ENCODE data around the gene SLC39A1.
A peak's percentile ranks its signal among the peaks of the same experiment; 100 is the strongest.

The SLC39A1 gene

DNA sequence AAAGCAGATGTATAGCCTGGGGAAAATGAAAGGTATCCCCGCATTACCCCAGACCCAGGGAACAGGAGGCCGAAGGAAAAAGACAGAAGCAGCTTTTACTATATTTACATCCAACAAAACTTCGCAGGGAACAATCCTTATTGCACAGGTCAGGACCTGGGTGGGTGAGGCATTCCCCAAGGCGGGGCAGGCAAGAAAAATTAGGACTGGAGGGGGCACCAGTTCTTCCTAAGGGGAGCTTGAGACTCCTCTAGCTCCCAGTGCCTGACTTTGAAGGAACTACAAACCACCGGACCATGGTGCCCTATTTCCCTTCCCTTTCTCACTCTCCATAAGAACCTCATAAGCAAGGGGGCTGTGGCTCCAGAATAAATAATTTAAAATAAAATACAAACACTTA lies 33.9 kb downstream of the SLC39A1 start:
- TF ChIP-seq, protein P1, sequence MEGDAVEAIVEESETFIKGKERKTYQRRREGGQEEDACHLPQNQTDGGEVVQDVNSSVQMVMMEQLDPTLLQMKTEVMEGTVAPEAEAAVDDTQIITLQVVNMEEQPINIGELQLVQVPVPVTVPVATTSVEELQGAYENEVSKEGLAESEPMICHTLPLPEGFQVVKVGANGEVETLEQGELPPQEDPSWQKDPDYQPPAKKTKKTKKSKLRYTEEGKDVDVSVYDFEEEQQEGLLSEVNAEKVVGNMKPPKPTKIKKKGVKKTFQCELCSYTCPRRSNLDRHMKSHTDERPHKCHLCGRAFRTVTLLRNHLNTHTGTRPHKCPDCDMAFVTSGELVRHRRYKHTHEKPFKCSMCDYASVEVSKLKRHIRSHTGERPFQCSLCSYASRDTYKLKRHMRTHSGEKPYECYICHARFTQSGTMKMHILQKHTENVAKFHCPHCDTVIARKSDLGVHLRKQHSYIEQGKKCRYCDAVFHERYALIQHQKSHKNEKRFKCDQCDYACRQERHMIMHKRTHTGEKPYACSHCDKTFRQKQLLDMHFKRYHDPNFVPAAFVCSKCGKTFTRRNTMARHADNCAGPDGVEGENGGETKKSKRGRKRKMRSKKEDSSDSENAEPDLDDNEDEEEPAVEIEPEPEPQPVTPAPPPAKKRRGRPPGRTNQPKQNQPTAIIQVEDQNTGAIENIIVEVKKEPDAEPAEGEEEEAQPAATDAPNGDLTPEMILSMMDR (IDR thresholded peaks at IDR 0.05; ENCODE audit: control insufficient read depth, extremely low read depth, insufficient read depth), result no peak
- DNase-seq (ENCODE audit: low read depth), result no peak
- H3K4me3 ChIP-seq (ENCODE audit: low read depth, low read length), result no peak overlapping the region

DNA sequence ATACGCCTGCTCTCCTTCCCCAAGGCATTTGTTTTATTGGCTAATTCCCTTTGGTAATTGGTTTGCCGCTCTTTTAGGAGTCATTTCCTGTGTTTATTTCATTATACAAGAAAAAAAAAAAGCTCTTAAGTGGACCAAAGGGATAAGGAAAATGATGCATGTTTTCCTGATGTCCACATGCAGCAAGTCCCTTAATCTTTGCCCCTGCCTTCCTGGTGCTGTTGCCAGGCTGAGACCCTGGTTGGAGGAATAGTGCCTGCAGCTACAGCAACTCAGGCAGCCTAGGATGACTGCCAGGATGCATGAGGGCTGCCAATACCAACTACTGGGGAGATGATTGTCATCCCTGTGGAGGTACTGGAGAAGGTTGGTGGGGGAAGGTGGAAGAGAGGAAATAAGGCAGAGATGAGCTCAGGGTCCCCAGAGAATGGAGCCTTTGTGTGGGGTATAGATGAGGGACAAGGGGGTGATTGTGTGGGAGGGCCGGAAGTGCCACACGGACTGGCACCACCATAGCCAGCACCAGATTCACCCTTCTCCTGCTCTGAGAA lies 34.5 kb downstream of the SLC39A1 start:
- no peak for DNase-seq (ENCODE audit: low read depth)
- TF ChIP-seq, protein P1 (IDR thresholded peaks at IDR 0.05; ENCODE audit: control insufficient read depth, extremely low read depth, insufficient read depth), result no peak
- no peak overlapping the region for H3K4me3 ChIP-seq (ENCODE audit: low read depth, low read length)

DNA sequence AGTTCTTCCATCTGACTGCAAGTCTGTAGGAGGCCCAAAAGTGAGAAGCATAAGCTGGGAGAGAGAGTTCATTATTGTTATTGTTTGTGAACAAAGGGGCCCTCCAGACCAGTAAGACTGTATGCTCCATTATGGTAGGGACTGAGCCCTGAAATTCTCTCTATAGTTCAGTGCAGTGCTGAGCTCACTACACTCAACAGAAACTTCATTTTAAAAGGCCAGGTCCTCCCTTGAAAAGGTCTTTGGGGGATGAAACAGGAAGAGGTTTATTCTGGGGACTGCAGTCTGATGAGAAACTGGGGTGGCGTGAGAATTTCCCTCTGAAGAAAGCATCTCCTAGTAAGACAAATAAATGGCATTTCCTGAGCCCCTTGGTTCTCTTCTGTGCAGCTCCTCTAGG lies 35.1 kb downstream of the SLC39A1 start:
- no peak for DNase-seq (ENCODE audit: low read depth)
- TF ChIP-seq, protein P1 (IDR thresholded peaks at IDR 0.05; ENCODE audit: control insufficient read depth, extremely low read depth, insufficient read depth), result no peak
- no peak overlapping the region for H3K4me3 ChIP-seq (ENCODE audit: low read depth, low read length)

DNA sequence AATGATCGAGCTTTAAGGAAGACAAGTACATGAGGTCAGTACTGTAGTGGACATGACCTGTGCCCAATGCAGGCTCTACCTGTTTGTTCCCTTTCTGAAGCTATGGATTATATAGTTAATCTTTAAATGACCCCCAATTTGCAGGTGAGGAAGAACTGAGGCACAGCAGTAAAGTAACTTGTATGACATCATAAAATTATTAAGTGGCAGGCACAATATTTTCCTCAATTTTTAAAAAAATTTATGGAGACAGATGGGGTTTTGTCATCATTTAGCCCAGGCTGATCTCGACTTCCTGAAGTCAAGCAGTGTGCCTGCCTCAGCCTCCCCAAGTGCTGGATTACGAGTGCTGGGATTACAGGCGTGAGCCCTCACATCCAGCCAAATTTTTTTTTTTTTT lies 36.9 kb downstream of the SLC39A1 start:
- DNase-seq (ENCODE audit: low read depth), result no peak
- H3K4me3 ChIP-seq (ENCODE audit: low read depth, low read length), result no peak overlapping the region
- TF ChIP-seq, protein P1 (IDR thresholded peaks at IDR 0.05; ENCODE audit: control insufficient read depth, extremely low read depth, insufficient read depth), result no peak

DNA sequence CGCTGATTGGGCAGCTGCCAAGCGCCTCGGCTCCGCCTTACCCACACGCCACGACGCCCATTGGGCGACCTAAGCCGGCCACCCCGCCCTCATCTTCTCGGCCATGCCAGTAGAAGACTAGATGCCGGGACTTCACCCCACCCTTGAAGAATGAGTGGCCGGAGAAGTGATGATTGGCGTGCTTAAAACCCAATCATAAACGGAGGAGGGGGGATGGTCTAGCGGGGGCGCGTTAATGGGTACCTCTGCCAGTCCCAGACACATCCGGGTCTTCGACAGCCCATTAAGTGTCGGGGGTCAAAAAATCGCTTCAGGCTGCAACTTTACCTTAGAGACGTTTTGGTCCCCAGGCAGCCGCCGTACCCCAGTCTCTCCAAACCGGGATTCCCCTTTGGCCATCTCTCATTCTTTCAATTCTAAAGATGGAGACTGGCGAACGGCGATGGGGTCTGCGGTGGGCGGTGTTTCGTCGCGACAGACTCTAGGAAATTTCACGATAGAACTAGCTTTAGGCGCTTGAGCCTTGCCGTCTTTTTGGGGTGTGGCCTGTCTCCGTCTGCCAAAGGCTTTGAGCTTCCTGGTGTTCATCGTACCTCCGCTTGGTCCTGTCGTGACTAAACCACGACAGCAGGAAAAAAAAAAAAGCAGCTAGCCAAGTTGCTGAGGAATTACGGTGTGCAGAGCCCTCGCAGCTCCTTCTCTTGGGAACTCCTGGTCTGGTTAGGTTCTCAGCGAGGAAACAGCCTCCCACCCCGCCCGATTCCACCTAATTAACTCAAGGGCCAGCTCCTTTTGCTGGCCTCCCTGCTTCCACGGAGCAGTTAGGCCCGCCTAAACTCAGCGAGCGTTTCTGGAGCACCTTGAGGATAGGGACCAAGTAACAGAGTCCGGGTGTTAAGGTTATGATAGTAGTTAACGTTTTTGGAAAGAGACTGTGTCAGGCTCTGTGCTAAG lies 40.1 kb downstream of the SLC39A1 start, which contains the start of gene GATAD2B:
Gene GATAD2B, minus strand, starts transcription at position 1 of the 954 bp plus-strand sequence. CDS start 94,625 bp downstream, outside the sequence.
- TF ChIP-seq, protein P1 (IDR thresholded peaks at IDR 0.05; ENCODE audit: control insufficient read depth, extremely low read depth, insufficient read depth), result no peak
- DNase-seq (ENCODE audit: low read depth), result peak; percentile 100
- peak within 1 kb of the TSS; percentile 57 for H3K4me3 ChIP-seq (ENCODE audit: low read depth, low read length)

DNA sequence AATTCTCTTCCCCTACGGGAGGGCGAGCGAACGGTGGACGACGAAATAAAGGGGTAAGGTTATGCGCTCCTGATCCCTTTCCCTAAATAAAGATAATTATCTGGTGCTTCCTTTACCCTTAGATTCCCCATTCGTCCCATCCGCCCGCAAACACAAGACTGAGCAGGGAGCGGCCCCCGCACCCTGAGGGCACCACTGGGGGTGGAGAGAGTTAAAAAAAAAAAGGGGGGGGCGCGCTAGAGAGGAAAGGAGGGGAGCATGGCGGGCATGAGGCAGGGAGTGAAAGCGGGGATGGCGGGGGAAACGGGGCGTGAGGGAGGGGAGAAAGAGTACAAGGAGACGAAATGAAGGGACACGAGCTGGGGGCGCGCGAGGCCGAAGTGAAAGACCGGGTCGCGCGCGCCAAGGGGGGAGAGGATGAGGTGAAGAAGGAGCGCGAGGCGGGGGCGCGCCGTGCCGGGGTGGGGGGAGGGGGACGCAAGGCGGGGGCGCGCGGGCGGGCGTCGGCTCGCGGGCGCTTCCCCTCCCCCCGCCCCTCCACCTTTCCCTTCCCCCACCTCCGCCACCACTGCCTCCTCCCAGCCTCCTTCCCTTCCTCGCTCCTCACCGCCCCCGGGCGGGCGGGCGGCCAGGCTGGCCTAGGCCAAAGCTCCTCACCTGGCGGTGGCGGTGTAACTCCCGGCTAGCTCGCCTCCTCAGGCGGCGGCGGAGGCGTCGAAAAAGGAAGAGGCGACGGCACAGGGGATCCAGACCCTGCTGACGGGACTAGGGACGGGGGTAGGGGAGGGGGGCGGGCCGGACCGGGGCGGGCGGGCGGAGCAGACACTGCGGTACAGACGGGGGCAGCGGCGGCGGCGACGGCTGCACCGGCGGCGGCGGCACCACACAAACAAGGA lies 41.0 kb downstream of the SLC39A1 start:
- TF ChIP-seq, protein P1 (IDR thresholded peaks at IDR 0.05; ENCODE audit: control insufficient read depth, extremely low read depth, insufficient read depth), result peak; percentile 31; the same call in 1 of the 2 replicates
- H3K4me3 ChIP-seq (ENCODE audit: low read depth, low read length), result peak overlapping the region; percentile 57
- DNase-seq (ENCODE audit: low read depth), result peak; percentile 21
